Activated naive CD8-positive, alpha-beta T cell (primary cell): Measurements from ENCODE around the gene CLIC3.

ENCODE experiments used
- H3K27ac Mint-ChIP-seq: one replicate; pipeline ENCODE4 v1.8.0; 2021; ENCODE audit warnings: mixed read lengths
- H3K27me3 Mint-ChIP-seq: one replicate; pipeline ENCODE4 v1.8.0; 2021; ENCODE audit warnings: mixed read lengths
- H3K36me3 Mint-ChIP-seq: one replicate; pipeline ENCODE4 v1.8.0; 2021; ENCODE audit warnings: mixed read lengths
- H3K4me1 Mint-ChIP-seq: one replicate; pipeline ENCODE4 v1.8.0; 2021; ENCODE audit warnings: low read depth, mixed read lengths
- H3K4me3 Mint-ChIP-seq: one replicate; pipeline ENCODE4 v1.8.0; 2021; ENCODE audit warnings: mild to moderate bottlenecking, mixed read lengths
- H3K9me3 Mint-ChIP-seq: one replicate; pipeline ENCODE4 v1.8.0; 2021; ENCODE audit warnings: low read depth, mixed read lengths

CLIC3 gene

DNA sequence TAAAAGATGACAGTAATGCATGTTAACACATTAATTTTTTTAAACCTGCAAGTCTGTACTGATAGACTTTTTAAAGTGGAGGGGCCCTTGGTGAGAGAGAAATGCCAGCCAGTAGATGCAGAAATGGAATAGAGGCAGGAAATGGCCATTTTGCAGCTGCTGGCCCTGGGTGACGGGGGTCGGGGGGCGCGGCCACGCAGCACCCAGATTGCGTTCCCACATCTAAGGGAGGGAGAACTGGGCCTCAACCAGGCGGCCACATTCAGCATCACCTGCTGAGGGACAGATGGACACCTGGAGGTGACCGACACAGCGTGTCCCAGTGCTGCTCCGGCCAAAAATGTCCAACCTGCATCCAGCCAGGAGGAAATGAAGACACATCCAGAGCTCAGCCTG lies 6.3 kb upstream of the CLIC3 start:
- Mint-ChIP-seq H3K36me3 (no peaks in the 10 kb centered on the region), H3K4me1 (peaks cover 21% of the 10 kb centered on the region), H3K4me3 (no peak overlapping the region), H3K9me3 (no peaks in the 10 kb centered on the region), H3K27ac (no peak overlapping the region), H3K27me3 (no peaks in the 10 kb centered on the region)

GRCh38 chr9:137001857-137002645 lies 5.7 kb upstream of the CLIC3 start:
- H3K27me3 Mint-ChIP-seq: no peaks in the 10 kb centered on the region
- no peaks in the 10 kb centered on the region for H3K9me3 Mint-ChIP-seq
- no peak overlapping the region for H3K4me3 Mint-ChIP-seq
- no peak overlapping the region for H3K27ac Mint-ChIP-seq
- H3K36me3 Mint-ChIP-seq: no peaks in the 10 kb centered on the region
- peaks cover 24% of the 10 kb centered on the region for H3K4me1 Mint-ChIP-seq

DNA sequence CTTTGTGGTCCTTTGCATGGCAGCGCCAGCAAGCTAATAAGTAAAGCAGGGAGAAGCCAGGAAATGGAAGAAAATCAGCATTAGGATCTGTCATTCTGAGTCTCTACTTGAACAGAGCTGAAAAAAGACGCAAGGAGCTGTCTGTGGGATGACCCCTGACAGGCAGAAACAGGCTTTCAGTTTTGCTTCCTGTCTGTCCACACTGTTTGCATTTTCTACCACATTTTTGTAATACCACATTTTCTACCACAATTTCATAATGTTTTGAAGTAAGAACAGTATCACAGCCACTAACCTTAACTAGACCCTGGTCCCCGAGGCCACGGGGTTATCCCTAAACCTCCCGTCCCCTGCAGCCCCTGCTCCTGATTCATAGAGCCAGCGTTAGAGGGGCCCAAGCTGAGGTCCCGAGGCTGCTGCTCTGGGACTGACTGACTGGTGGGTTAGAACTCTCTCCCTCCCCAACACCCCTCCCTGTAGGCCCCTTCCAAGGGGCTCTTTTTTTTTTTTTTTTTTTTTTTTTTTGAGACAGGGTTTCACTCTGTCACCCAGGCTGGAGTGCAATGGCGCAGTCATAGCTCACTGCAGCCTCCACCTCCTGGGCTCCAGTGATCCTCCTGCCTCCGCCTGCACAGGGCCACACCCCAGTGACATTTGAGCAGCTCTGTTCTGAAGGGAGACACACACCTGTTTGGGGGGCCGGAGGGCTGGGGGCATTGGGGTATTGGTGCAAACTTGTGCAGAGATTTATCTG lies 4.0 kb upstream of the CLIC3 start:
- Mint-ChIP-seq H3K4me3 (peak overlapping the region; percentile 12), H3K27me3 (no peaks in the 10 kb centered on the region), H3K9me3 (no peaks in the 10 kb centered on the region), H3K4me1 (peaks cover 25% of the 10 kb centered on the region), H3K36me3 (no peaks in the 10 kb centered on the region), H3K27ac (peak overlapping the region; percentile 17)

GRCh38 chr9:136997830-136998234 lies 1.5 kb upstream of the CLIC3 start:
- Mint-ChIP-seq H3K4me1 (peaks cover 31% of the 10 kb centered on the region), H3K36me3 (no peaks in the 10 kb centered on the region), H3K27me3 (no peaks in the 10 kb centered on the region), H3K27ac (peak overlapping the region; percentile 28), H3K4me3 (peak overlapping the region; percentile 66), H3K9me3 (no peaks in the 10 kb centered on the region)

- H3K27ac Mint-ChIP-seq: peak overlapping the region; percentile 28
- peaks cover 31% of the 10 kb centered on the region for H3K4me1 Mint-ChIP-seq
- peak overlapping the region; percentile 66 for H3K4me3 Mint-ChIP-seq
- no peaks in the 10 kb centered on the region for H3K36me3 Mint-ChIP-seq
- no peaks in the 10 kb centered on the region for H3K9me3 Mint-ChIP-seq
- no peaks in the 10 kb centered on the region for H3K27me3 Mint-ChIP-seq
These were observed 1.0 kb upstream of the CLIC3 start for GRCh38 chr9:136997371-136997770.

GRCh38 chr9:136995772-136996311 lies 526 bp downstream of the CLIC3 start:
- peaks cover 37% of the 10 kb centered on the region for H3K4me1 Mint-ChIP-seq
- H3K27ac Mint-ChIP-seq: peak overlapping the region; percentile 10
- no peaks in the 10 kb centered on the region for H3K36me3 Mint-ChIP-seq
- H3K4me3 Mint-ChIP-seq: peak overlapping the region; percentile 69
- H3K27me3 Mint-ChIP-seq: no peaks in the 10 kb centered on the region
- H3K9me3 Mint-ChIP-seq: no peaks in the 10 kb centered on the region

DNA sequence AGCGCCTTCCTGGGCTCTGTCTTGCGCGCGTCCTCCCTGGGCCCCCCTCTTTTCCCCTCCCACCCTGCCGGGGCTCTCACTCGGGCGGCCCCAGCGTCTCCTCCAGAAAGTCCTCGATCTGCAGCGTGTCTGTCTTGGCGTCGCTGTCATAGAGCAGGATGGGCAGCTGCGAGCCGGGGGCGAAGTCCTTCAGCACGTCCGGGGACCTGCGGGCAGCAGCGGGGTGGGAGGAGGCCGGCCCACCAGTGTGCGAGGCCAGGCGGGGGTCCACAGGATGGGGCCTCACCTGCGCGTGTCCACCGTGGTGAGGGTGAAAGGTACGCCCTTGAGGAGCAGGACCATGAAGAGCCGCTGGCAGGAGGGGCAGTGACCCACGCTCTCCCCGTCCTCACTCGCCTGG lies 1.0 kb downstream of the CLIC3 start:
- H3K27me3 Mint-ChIP-seq: no peaks in the 10 kb centered on the region
- H3K9me3 Mint-ChIP-seq: no peaks in the 10 kb centered on the region
- H3K27ac Mint-ChIP-seq: no peak overlapping the region
- peaks cover 33% of the 10 kb centered on the region for H3K4me1 Mint-ChIP-seq
- H3K36me3 Mint-ChIP-seq: no peaks in the 10 kb centered on the region
- H3K4me3 Mint-ChIP-seq: no peak overlapping the region

- H3K27ac Mint-ChIP-seq: no peak overlapping the region
- H3K9me3 Mint-ChIP-seq: no peaks in the 10 kb centered on the region
- no peaks in the 10 kb centered on the region for H3K27me3 Mint-ChIP-seq
- H3K36me3 Mint-ChIP-seq: no peaks in the 10 kb centered on the region
- peaks cover 28% of the 10 kb centered on the region for H3K4me1 Mint-ChIP-seq
- H3K4me3 Mint-ChIP-seq: no peak overlapping the region
These were observed 1.5 kb downstream of the CLIC3 start for GRCh38 chr9:136994888-136995230.

- Mint-ChIP-seq H3K9me3 (no peaks in the 10 kb centered on the region), H3K4me1 (peaks cover 28% of the 10 kb centered on the region), H3K27ac (no peak overlapping the region), H3K4me3 (no peak overlapping the region), H3K36me3 (no peaks in the 10 kb centered on the region), H3K27me3 (no peaks in the 10 kb centered on the region)
These were observed 2.0 kb downstream of the CLIC3 start for GRCh38 chr9:136994180-136994887.

DNA sequence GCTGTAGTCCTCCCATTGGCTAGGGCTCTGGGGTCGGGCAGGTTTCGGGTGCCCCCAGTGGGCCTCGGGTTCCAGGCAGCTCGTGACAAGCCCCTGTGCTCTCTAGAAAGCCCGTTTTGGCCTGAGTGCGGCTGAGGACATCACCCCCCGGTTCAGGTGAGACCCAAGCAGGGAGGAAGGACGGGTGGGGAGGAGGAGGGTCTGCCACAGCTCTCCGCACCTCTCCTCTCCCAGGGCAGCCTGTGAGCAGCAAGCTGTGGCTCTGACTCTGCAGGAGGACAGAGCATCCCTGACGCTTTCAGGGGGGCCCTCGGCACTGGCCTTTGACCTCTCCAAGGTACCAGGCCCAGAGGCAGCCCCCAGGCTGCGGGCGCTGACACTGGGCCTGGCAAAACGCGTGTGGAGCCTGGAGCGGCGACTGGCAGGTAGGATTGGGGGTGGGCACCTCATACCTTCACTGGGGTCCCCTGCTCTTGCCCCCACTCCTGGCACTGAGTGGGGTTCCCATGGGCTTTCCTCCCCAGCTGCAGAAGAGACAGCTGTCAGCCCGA lies 3.5 kb downstream of the CLIC3 start:
- H3K27ac Mint-ChIP-seq: peak overlapping the region; percentile 88
- no peaks in the 10 kb centered on the region for H3K9me3 Mint-ChIP-seq
- peaks cover 24% of the 10 kb centered on the region for H3K4me1 Mint-ChIP-seq
- no peaks in the 10 kb centered on the region for H3K27me3 Mint-ChIP-seq
- H3K36me3 Mint-ChIP-seq: no peaks in the 10 kb centered on the region
- peak overlapping the region; percentile 88 for H3K4me3 Mint-ChIP-seq

DNA sequence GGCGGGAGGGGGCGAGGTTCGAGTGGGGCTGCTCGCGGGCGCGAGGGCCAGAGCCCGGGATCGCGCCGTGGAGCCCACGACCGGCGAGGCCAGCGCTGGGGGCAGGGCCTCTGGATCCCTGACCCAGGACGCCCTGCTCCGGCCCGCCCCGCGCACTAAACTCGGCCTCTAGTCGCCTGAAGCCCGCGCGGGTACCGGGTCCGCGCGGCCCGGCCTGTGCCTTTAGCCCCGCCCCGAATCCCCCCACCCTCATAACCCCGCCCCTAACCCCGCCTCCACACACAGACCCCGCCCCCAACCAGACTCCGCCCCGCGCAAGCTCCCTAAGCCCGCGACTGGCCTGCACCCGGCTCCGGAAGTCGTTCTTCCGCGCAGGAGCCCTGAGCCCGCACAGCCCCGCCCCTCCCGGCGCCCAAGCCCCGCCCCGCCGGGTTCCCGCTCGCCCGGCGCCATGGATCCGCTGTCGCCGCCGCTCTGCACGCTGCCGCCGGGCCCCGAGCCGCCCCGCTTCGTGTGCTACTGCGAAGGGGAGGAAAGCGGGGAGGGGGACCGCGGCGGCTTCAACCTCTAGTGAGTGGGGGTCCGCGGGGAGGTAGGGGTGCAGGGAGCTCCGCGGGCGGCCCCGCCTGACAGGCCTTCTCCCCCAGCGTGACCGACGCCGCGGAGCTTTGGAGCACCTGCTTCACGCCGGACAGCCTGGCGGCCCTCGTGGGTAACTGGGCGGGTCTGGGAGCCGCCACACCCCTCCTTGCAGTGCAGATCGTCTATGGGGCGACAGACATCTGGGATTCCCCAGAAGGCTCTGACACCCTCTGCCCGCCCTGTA lies 4.2 kb downstream of the CLIC3 start, which contains the start of gene PAXX:
TSS of gene PAXX (plus strand) at position 430 of the 826 bp plus-strand sequence. CDS start at position 452, 22 bp downstream.
- Mint-ChIP-seq H3K4me1 (peaks cover 18% of the 10 kb centered on the region), H3K9me3 (no peaks in the 10 kb centered on the region), H3K27me3 (no peaks in the 10 kb centered on the region), H3K27ac (peak within 1 kb of the TSS; percentile 88), H3K36me3 (no peaks in the 10 kb centered on the region), H3K4me3 (peak within 1 kb of the TSS; percentile 88)

- Mint-ChIP-seq H3K27ac (peak overlapping the region; percentile 35), H3K9me3 (no peaks in the 10 kb centered on the region), H3K27me3 (peaks cover 3% of the 10 kb centered on the region), H3K4me1 (peaks cover 13% of the 10 kb centered on the region), H3K4me3 (peak overlapping the region; percentile 81), H3K36me3 (no peaks in the 10 kb centered on the region)
These were observed 6.0 kb downstream of the CLIC3 start for GRCh38 chr9:136990242-136990911.

- H3K4me1 Mint-ChIP-seq: peaks cover 14% of the 10 kb centered on the region
- H3K27me3 Mint-ChIP-seq: peaks cover 5% of the 10 kb centered on the region
- no peak overlapping the region for H3K4me3 Mint-ChIP-seq
- H3K9me3 Mint-ChIP-seq: no peaks in the 10 kb centered on the region
- H3K27ac Mint-ChIP-seq: no peak overlapping the region
- H3K36me3 Mint-ChIP-seq: no peaks in the 10 kb centered on the region
These were observed 7.5 kb downstream of the CLIC3 start for GRCh38 chr9:136988872-136989271.
